Occipital lobe (tissue), 2 donors: ENCODE data around the gene SCN5A. TPM values are rescaled to one million over a fixed set of nuclear protein-coding genes. Genes with fewer than 3 reads are reported as not detected.

Experiments
- DNase-seq: peaks from one replicate; lab custom pipeline; 2025; lab: John Stamatoyannopoulos, UW
- total RNA-seq: library from RNA; depleted of rRNA; stranded (reverse); fragments of >200 nt; gene quantifications from one replicate; pipeline ENCODE4 v1.2.3, GENCODE V29; 2014

The SCN5A gene
- 0.16 TPM for total RNA-seq

DNA sequence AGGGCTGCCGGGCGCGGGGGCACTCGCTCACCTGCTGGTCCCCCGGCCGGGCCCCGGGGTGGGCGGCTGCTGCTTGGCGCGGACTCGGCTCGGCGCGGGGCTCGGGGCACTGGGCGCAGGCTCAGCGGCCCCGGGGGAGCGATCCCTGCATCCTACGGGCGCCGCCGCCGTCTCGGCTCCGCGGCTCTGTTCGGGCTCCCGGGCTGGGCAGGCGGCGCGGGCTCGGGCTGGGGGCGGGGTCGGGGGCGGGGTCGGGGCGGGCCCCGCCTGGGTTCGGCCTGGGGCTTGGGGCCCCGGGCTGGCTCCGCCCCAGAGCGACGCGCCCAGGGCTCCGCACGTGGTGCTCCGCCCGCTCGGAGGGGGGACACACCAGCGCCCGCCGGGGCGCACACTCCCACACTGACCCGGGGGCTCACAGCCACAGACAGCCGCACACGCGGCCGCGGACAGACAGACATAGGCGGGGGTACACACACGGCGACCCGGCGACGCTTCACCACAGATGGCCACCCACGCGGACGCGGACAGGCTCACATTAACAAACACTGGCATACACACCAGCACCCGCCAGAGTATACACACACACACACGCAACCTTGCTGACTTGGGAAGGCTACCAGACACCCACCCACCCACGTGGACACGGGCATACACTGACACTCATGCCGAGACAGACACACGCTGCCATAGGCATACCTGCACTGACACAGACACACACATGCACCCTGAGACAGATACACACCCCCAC, at the start of gene SCN5A:
Gene SCN5A, minus strand, starts transcription at position 188 of the 748 bp plus-strand sequence. CDS start 16,380 bp downstream, outside the sequence.
- DNase-seq = no peak

- no peak for DNase-seq
Observed at GRCh38 chr3:38698760-38699159, 49.3 kb upstream of the SCN5A start.

- DNase-seq = no peak
Observed at GRCh38 chr3:38698061-38698460, 48.6 kb upstream of the SCN5A start.

DNA sequence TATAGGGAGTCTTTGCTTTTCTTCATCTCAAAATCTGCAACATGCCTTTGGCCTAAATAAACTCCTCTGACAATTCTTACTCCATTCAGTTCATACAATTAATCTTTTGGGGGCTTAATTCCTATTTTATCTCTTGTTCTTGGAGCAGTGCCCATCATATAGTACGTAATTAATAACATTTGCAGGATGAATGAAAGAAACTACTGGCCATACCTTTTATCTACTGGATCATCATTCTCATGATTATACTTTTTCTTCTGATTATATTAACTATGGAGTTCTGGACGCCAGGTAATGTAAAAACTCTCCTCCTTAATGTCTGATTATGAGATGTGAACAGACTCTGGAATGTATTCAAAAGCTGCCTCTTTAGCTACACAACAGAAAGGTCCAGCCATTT, 46.5 kb upstream of the SCN5A start:
- no peak for DNase-seq

- no peak for DNase-seq
Observed at GRCh38 chr3:38690185-38690584, 40.7 kb upstream of the SCN5A start.

DNA sequence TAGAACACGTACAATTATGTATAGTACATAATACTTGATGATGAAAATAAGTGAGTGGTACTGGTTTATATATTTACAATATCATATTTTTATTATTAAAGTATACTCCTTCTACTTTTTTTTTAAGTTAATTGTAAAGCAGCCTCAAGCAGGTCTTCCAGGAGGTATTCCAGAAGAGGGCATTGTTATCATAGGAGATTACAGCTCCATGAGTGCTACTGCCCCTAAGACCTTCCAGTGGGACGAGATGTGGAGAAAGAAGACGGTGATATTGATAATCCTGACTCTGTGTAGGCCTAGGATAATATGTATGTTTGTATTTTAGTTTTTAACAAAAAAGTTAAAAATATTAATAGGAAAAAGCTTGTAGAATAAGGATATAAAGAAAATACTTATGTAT, 40.3 kb upstream of the SCN5A start:
- DNase-seq = no peak

GRCh38 chr3:38689346-38689745, 39.9 kb upstream of the SCN5A start:
- no peak for DNase-seq

GRCh38 chr3:38687321-38687720, 37.8 kb upstream of the SCN5A start:
- DNase-seq = no peak

GRCh38 chr3:38684546-38684945, 35.1 kb upstream of the SCN5A start:
- no peak for DNase-seq

DNA sequence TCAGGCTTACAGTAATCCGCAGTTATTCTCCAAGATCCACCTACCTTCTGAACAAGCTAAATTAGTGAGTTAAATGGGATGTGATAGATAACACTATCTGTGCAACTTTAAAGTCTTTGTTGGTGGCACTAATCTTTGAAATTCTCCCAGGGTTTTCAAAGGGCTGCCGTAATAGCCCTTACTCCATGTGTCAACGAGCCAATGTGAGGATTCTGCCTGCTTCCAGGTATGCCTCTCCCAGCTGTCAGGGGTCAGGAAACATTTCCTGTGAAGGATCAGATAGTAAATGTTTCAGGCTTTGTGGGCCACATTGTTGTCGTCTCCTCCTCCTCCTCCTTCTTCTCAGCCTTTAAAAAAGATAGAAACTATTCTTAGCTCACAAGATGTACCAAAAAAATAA, 20.2 kb upstream of the SCN5A start:
- DNase-seq = no peak

- DNase-seq = no peak
Observed at GRCh38 chr3:38662544-38662943, 13.1 kb upstream of the SCN5A start.

DNA sequence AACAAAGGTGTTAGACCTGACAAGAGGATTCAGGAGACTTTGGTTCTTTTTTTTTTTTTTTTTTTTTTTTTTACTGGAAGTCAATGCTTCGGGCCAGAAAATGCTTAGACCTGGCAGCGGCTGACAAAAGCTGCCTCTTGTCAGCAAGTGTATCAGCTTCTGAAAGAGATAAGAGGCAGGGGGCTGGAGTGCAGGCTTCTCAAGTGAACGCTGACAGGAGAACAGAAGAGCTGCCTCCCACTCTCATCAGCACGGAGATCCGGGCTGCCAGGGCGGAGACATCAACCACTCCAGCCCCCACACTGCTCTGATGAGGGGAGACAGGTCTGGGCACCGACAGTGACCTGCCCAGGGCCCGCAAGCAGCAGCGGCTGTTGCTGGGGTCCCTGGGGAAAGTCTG, 9.4 kb upstream of the SCN5A start:
- DNase-seq = no peak

DNA sequence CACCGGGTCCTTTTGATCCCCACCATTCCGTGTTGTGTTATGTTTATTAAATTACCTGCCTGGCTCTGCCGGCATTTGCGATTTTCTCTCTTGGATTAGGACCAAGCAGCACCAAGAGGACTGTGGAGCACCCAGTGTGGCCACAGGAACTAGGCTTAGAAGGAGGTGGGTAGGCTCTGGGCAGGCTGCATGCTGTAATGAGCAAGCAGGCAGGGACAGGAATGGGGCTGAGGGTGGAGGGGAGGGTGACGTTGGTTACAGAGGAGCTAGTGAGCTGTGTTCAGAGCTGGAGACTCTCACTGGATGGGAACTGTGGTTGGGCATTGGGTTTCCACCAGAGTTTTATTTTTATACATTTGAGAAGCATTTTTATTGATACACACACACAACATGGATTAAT, 7.9 kb upstream of the SCN5A start:
- DNase-seq = no peak

DNA sequence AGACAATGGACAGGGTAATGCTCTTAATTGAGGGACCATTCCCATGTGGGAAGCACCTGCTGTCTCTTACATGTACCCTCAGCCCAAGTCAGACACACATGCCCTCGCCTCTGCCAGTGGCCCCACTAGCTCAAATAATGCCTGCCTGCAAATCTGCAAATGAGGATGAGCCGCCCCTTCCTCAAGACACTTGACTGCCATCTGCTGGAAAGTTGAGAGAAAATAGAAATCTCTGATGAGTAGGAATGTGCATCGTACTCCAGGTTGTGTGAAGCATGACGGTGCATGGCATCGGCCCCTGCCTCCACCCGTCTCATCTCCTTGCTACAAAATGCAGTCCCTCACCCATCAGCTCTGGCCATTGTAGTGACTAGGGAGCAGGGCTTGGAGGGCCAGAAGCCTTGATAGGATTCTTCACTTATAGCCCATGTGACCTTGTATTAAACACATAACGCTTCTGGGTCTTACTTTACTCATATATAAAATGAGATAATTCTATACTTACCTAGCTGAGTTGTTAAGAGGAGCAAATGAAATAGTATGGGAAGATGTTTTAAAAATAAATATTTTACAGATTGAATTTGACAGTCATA, 6.3 kb upstream of the SCN5A start:
- DNase-seq = no peak

GRCh38 chr3:38653685-38654537, 4.4 kb upstream of the SCN5A start:
- no peak for DNase-seq

DNA sequence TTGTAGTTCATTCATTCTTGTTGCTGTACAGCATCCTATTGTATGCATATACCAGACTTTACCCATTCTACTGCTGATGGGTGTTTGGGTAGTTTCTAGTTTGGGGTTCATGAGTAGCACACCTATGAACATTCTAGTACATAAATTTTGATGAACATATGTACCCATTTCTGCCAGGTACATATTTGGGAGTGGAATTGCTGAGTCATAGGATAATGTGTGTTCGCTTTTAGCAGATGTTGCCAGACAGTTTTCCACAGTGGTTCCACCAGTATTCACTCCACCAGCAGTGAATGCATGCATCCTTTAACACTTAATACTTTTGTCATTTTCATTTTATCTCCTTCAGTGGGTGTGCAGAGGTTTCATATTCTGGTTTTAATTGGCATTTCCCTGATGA, 3.4 kb upstream of the SCN5A start:
- DNase-seq = no peak

GRCh38 chr3:38651153-38651789, 1.8 kb upstream of the SCN5A start:
- no peak for DNase-seq

DNA sequence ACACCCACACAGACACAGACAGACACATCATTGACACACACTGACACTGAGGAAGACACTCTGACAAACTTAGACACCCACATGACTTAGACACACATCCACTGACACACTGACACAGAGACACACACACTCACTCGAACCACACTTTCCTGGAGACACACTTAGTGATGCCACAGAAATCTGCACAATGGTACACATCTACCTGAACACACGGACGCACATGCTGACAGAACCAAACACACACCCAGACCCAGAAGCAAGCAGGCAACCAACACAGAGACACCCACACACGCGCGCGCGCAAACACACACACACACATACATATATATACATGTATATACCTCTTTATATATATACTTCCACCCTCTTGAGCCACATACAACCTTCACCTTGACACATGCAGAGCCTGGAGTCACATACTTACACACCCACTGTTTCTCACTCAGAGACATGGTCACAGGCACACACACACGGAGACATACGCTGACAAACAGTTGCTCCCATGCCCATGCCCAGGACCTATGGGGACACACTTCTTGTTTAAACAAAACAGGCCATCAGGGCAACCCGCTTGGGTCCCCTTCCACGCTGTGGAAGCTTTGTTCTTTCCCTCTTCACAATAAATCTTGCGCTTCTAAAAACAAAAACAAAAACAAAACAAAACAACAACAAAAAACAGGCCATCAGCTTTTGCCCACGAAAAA, 913 bp upstream of the SCN5A start:
- DNase-seq = no peak

DNA sequence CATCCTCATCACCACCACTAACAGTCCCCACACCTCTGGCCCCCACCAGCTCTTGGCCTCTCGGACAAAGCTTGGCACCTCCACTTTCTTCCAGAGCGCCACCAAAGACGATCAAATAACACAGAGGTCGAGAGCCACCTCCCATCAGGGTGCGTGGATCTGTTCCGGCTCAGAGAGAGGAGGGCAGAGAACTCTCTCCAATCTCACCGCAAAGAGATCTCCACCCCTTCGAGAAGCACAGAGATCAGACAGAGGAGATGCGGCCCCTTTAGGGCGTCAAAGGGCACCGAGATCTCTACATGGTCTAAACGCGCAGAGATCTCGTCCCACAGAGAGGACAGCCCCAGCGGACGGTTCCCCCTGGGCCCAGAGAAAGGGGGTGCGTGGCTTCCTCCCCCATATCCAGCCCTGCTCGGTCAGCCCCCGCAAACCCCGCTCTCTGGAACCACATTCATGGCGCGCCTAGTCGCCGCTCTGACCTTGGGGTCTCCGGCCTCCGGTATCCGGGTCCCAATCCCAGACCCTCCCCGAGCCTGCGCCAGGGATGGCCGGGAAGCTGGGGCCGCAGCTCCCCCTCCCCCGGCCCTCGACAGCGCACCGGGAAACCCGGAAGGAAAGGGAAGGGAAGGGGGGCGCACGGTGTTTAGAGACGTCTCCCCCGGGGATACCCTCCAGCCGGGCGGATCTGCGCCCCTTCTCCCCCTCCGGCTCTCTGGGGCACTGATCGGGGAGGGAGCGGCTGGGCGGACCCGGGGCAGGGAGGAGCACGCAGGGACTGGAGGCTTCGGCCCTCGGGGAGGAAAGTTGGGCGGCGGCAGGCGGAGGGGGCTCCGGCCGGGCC, 608 bp downstream of the SCN5A start:
- DNase-seq = no peak

- no peak for DNase-seq
Observed at GRCh38 chr3:38648024-38648658, 1.3 kb downstream of the SCN5A start.
